Astrocyte of the cerebellum (primary cell): ENCODE measurements around the gene AFDN.

Source experiments
- DNase-seq: peaks from one replicate; pipeline ENCODE4 v3.0.0-alpha.2; 2011; ENCODE audit warnings: low read depth
- H3K4me3 ChIP-seq: 2 replicates; pipeline ENCODE4 v1.5.1; 2011; ENCODE audit warnings: mild to moderate bottlenecking, low read depth, low read length, moderate library complexity
- CTCF ChIP-seq: IDR thresholded peaks from 2 replicates; pipeline ENCODE4 v1.5.1; 2012; ENCODE audit warnings: low read length, low read depth, moderate library complexity, mild to moderate bottlenecking; ENCODE audit errors: missing control alignments
- in situ Hi-C: cut with HindIII; loops from 2 replicates; pipeline ENCODE4 v1.10.0; 2017; ENCODE audit warnings: low sequenced_read_pairs

Gene AFDN

GRCh38 chr6:167845856-167846255 is 19.1 kb downstream of the AFDN start:
- TF ChIP-seq CTCF = no peak
- H3K4me3 ChIP-seq = no peak overlapping the region
- in situ Hi-C loops = no loop called here
- DNase-seq = no peak

GRCh38 chr6:167846997-167847606 is 20.4 kb downstream of the AFDN start:
- in situ Hi-C loops = no loop called here

GRCh38 chr6:167847936-167848335 is 21.2 kb downstream of the AFDN start:
- no peak for TF ChIP-seq CTCF
- DNase-seq = no peak
- H3K4me3 ChIP-seq = no peak overlapping the region
- in situ Hi-C loops = no loop called here

More at GRCh38 chr6:167846997-167847606, 20.4 kb downstream of the AFDN start:
- TF ChIP-seq CTCF = no peak
- H3K4me3 ChIP-seq = no peak overlapping the region
- no peak for DNase-seq

GRCh38 chr6:167848783-167849182 is 22.1 kb downstream of the AFDN start:
- no peak for DNase-seq
- H3K4me3 ChIP-seq = no peak overlapping the region
- TF ChIP-seq CTCF = no peak
- in situ Hi-C loops = no loop called here

- in situ Hi-C loops = no loop called here
- DNase-seq = no peak
- H3K4me3 ChIP-seq = no peak overlapping the region
- no peak for TF ChIP-seq CTCF
Measured at GRCh38 chr6:167849846-167850459, 23.2 kb downstream of the AFDN start.

- no peak overlapping the region for H3K4me3 ChIP-seq
- no peak for TF ChIP-seq CTCF
- DNase-seq = no peak
- in situ Hi-C loops = no loop called here
Measured at GRCh38 chr6:167850782-167851181, 24.1 kb downstream of the AFDN start.
